22Rv1 (cell line): ENCODE measurements around the gene DGCR2.

Experiments
- ZFX ChIP-seq: fragments of 450-650 bp; IDR thresholded peaks from 2 replicates; pipeline ENCODE4 v1.6.1; 2017; ENCODE audit warnings: antibody characterized with exemption, borderline replicate concordance
- TF ChIP-seq, protein P1 (sequence below): fragments of 450-650 bp; IDR thresholded peaks from 2 replicates; pipeline ENCODE4 v1.5.1; 2017; ENCODE audit warnings: mild to moderate bottlenecking

DNA sequence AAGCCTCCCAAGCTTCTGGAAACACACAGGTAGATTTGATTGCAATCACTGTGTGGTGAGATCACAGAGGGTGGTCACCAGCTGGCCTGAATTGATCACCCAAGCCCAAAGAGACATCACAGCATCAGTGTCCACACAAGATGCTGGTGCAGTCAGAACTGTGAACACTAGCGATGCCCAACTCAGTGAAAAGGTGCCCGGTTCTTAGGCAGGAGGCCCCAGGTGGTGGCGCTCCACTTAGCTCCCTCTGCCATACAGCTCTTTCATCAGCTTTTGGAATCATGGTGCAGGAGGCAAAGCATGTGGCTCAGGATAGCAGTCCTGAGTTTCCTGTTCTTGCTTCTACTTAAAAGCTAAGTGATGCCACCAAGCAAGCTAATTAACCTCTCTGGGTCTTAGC is 11.1 kb downstream of the DGCR2 start:
- TF ChIP-seq, protein P1, sequence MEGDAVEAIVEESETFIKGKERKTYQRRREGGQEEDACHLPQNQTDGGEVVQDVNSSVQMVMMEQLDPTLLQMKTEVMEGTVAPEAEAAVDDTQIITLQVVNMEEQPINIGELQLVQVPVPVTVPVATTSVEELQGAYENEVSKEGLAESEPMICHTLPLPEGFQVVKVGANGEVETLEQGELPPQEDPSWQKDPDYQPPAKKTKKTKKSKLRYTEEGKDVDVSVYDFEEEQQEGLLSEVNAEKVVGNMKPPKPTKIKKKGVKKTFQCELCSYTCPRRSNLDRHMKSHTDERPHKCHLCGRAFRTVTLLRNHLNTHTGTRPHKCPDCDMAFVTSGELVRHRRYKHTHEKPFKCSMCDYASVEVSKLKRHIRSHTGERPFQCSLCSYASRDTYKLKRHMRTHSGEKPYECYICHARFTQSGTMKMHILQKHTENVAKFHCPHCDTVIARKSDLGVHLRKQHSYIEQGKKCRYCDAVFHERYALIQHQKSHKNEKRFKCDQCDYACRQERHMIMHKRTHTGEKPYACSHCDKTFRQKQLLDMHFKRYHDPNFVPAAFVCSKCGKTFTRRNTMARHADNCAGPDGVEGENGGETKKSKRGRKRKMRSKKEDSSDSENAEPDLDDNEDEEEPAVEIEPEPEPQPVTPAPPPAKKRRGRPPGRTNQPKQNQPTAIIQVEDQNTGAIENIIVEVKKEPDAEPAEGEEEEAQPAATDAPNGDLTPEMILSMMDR, result no peak
- TF ChIP-seq ZFX, result no peak
